SKM-1 (cell line): Measurements from ENCODE around the gene KCNQ5.

ENCODE experiments used
- DNase-seq: peaks from one replicate; lab custom pipeline; 2025; ENCODE audit not compliant: unreplicated experiment; lab: John Stamatoyannopoulos, UW

Gene KCNQ5

DNA sequence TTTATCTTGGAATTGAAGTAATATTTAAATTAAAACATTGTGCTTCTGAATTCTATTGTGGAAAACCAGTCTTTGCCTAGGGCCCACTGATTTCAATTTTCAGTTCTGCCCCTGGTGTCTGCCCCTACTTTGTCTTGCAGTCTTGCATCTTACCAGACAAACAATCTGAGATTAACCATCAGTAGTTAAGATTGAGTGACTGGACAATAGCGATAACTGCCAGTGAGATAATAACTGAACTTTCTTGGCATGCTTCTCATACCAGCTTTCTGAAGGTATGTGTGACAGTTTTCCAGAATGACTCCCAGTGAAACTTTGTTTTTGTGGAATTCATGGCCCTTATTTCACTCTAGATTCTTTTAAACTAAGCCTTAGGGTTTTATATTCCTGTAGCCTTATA, 53.5 kb downstream of the KCNQ5 start:
- DNase-seq, result no peak

DNA sequence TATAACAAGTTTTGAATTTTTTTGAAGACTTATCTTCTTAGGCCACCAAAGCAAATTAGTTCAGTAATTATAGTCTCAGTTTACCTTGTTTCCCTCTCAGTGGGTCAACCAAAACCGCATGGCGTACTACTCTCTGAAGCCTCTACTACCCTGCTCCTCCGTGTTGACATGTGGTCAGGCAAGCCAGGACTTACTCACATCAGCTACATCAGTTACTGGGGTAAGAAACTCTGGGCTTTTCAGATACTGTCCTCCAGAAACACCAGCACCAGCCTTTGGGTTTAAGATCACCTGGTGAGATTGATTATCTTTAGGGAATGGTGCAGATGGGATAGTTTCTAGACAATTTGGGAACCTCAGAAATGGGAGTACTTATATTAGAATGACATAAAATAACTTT, 55.1 kb downstream of the KCNQ5 start:
- no peak for DNase-seq

DNA sequence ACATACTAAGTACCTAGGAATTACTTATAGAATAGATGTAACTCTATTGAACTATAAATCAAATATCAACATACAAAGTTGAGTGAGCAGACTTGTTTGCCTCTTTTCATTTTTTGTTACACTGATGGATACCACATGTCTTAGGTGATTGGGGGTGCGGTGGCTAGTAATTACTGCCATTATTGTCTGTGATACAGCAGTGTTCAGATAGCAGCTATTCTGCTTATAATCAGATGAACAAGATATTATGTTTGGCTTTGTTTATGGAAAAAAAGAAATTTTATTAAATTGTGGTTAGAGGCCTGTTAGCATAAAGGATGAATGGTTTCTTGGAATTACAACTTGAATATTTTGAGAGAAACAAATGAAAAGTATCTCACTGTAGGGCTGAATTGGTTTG, 55.9 kb downstream of the KCNQ5 start:
- no peak for DNase-seq

- no peak for DNase-seq
Measured at GRCh38 chr6:72683797-72684196, 61.9 kb downstream of the KCNQ5 start.

DNA sequence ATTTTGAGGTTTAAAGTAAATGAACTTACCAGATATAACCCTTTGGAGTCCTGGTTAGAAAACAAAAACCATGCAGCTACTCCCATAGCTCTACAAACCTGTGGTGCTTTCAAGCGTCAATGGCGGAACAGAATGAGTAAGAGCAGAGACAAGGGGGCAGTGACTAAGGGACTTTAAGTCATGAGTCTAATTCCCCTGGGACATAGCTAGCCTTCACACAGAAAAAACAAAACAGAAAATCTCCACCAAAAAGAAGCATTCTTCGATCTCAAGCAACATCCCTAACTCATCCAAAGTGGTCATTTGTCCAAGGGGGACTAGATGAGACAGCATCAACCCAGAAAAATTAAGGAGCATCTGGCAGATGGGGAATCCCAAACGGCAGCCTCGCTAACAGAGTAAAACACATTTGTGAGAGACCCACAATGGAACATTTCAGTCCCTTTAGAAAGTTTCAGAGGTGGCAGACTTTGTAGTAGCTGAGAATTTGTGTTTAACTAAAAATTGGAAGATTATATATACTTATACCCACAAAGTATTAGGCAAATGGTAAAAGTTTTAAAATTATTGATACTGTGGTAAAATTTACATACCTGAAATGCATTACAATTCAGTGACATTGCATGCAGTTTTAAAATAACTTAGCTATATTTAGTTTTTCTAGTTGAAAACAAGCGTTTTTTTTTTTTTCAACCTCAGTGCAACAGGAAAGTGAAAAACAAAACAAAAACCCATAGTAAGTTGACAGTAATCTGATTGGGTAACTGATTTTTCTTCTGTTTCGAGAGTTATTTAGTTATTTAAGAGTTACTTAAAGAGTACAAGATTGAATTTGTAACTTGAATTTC, 67.5 kb downstream of the KCNQ5 start:
- no peak for DNase-seq

DNA sequence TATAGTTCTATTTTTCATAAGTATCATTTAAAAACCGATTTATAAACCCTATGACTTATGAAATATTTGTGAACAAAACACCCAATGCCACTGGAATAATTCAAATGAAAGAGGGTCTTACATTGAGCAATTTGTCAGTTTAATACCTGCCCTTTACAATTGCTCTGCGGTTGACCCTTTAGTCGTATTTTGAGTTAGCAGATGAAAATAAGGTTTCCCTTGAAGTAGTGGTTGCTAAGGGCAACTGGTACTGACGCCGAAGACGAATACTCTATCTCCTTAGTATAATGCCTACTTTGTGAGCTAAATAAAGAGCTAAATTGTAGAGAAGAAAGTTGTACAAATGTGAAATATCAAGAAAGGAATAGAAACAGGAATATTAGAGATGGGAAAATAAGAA, 69.4 kb downstream of the KCNQ5 start:
- no peak for DNase-seq

- no peak for DNase-seq
Measured at GRCh38 chr6:72696055-72696454, 74.2 kb downstream of the KCNQ5 start.

DNA sequence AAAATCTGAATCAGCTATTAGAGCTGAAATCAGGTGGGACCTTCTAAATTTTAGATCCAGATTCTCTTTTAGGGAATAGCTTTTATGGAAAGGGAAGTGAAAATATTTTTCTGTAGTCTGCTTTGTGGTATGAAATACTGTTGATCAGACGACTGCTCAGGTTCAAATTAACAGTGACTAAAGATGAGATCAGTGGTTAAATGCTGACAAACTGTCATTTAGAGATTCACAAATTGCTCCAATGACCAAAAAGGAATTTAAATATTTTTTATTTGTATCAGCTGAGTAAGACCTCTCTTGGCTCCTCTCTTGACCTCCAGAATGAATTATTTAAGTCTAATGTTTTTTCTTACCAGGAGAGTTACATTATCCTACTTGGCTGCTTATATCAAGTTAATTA, 77.3 kb downstream of the KCNQ5 start:
- DNase-seq, result no peak

DNA sequence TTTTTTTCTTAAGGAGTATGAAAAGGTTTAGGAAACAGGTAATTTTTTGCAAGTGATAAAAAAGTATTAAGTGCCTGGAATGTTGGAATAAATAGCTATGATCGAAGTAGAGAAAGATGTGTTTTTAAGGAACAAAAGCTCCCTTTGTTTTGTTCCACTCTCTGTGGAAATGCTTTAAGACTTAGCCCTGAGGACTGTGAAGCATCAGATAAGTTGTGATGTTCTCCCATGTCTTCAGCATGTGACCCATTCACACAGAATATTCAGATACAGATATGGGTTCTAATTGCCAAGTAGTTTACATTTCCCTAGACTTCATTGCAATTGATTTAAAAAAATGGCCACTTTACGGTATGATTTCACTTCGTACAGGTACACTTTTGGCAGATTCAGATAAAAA, 80.6 kb downstream of the KCNQ5 start:
- no peak for DNase-seq

- no peak for DNase-seq
Measured at GRCh38 chr6:72703093-72703492, 81.2 kb downstream of the KCNQ5 start.

DNA sequence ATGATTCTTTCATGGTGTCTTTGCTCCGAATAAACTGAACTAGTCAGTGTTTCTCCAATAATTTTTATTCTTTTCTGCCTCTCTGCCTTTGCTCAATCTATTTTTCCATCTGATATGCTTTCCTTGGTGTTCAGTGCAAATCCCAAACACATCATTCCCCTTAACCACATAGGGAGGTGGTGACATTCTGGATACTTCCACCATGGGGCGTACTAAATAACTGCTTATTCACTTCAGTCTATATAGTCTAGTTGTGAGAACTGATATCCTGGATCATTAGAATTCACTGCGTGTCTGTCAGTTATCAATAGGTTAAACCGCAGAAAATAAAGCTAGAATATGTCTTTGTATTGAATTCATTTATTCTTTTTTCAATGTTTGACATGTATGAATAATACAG, 83.1 kb downstream of the KCNQ5 start:
- DNase-seq, result no peak

DNA sequence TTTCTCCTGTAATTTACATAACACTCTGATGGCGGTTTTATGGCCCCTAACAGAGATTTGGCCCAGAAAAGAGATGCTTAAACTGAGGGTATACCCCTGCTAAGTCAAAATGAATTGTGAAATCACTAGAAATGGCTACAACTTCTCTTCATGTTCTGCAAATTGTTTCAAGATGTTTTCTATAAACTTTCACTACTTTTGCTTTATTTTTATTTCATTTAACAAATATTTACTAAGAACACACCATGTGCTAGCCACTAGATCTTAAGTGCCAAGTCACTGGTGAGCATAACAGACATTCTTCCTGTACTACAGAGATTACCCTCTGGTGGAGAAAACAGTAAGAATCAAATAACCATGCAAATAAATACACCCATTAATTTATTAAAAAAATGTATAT, 87.6 kb downstream of the KCNQ5 start:
- DNase-seq, result no peak

DNA sequence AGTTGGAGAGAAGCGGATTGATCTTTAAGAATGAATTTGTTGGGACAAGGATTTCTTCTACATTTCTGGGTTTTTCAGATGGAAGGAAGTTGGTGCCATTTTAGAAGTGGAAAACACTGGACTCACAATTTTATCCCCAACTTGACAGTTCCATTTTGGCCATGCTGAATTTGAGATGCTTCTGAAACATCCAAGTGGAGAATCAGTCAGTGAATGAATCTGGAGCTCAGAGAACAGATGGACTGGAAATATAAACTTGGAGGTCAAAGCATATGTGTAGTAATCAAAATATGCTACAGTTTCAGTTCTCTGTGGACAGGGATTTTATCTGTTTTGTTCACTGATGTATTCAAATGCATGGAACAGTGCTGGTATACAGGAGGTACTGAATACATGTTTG, 89.9 kb downstream of the KCNQ5 start:
- no peak for DNase-seq

DNA sequence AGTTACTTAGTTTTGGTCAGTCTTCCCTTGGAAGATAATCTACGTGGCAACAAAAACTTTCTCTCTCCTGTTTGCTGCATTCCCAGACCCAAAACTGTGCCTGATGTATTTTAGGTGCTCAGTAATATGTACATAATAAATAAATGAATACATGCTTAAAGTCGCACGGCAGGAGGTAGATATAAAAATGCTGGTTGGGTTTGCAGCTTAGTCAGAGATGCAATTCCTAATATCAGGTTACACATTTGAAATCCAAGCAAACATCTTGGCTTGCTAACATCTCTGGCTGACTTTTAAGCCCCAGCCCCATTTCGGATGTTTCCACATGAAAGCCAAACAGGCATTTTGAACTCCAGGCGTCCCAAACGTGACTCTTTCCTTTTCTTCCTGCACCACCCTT, 91.0 kb downstream of the KCNQ5 start:
- no peak for DNase-seq

GRCh38 chr6:72715119-72715518, 93.3 kb downstream of the KCNQ5 start:
- no peak for DNase-seq

DNA sequence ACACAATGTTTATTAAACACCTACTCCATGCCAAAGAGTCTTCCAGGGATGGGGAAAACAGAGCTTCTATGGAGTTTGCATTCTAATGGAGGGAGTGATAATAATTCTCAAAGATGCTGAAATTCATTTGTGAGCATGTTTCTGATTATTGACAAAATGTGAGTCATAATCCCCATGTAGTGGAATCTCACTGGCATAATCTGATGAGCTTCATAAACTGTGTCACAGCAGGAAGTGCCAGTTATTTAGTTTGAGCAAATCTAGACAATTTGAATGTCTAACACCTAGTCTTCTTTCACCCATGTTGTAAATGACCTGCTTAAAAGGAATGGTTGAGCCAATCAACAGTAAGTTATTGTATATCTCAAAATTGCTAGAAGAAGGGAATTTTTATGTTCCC, 95.1 kb downstream of the KCNQ5 start:
- no peak for DNase-seq

DNA sequence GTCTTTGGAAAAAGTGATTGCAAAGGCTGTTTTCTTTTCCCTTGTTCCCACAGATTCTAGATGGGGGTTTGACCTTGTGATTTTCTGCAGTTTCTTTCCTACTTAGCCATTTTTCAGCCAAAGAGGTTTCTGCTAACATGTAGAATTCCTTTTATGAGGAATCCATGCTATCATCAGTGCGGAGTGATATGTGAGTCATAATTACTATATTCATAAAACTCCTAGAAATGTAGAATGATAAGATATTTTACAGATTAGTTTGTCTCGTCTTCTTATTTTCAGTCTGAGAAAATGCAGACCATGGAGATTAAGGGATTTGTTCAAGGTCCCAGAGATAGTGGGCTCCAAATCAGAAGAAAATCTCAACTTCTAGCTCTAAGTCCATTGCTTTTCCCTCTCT, 98.6 kb downstream of the KCNQ5 start:
- no peak for DNase-seq

- DNase-seq, result no peak
Measured at GRCh38 chr6:72721346-72721745, 99.5 kb downstream of the KCNQ5 start.

- no peak for DNase-seq
Measured at GRCh38 chr6:72724545-72724944, 102.7 kb downstream of the KCNQ5 start.

- no peak for DNase-seq
Measured at GRCh38 chr6:72728706-72729343, 107.0 kb downstream of the KCNQ5 start.

DNA sequence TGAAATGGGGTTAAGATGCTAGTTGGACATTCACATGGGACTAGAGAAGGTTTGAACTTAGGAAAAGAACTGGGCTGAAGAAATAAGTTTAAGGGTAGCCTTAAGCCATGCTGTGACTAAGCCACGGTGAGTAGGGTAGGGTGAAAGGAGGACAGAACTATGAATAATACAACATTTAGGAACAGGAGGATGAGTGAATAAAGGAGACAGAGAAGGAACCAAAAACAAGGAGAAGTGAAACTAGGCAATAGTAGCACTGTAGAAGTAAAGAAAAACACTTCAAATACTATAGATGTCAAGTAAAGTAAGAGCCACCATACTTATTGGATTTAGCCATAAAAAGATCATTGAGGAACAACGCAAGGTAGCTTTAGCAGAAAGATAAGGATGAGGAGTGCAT, 111.2 kb downstream of the KCNQ5 start:
- DNase-seq, result no peak

GRCh38 chr6:72738091-72738490, 116.2 kb downstream of the KCNQ5 start:
- DNase-seq, result no peak

GRCh38 chr6:72739368-72739779, 117.5 kb downstream of the KCNQ5 start:
- DNase-seq, result no peak
